Psoas muscle (tissue), 8 donors: Measurements from ENCODE around the gene CD9. TPM values are rescaled to one million over a fixed set of nuclear protein-coding genes. Genes with fewer than 3 reads are reported as not detected.

Experiments used
- ATAC-seq, 4 donors: fragments of 200-7000 bp; cut with Tn5 transposase; one replicate each; pipeline ENCODE4 v1.9.1; 2020; ENCODE audit warnings: moderate library complexity in 3 of 4, mild to moderate bottlenecking in 2 of 4
- DNase-seq, 2 donors: peaks; one replicate each; pipeline ENCODE4 v3.0.0-alpha.2; 2020
- H3K27ac ChIP-seq: fragments of 200-600 bp; one replicate; pipeline ENCODE4 v1.8.0; 2022
- H3K27me3 ChIP-seq, 3 donors: fragments of 200-600 bp in 1 of 3; one replicate each; pipeline versions ENCODE4 v1.6.1 to v1.8.0; 2013 to 2022; ENCODE audit warnings: low read length in 2 of 3, mild to moderate bottlenecking in 2 of 3, moderate library complexity in 1 of 3; ENCODE audit not compliant: insufficient read depth in 3 of 3
- H3K36me3 ChIP-seq, 2 donors: fragments of 200-600 bp in 1 of 2; one replicate each; pipeline versions ENCODE4 v1.6.1 to v1.8.0; 2013 to 2022; ENCODE audit warnings: low read depth in 1 of 2, mild to moderate bottlenecking in 1 of 2, moderate library complexity in 1 of 2; ENCODE audit not compliant: insufficient read depth in 1 of 2
- H3K4me1 ChIP-seq: fragments of 200-600 bp; one replicate; pipeline ENCODE4 v1.8.0; 2022
- H3K4me3 ChIP-seq: fragments of 200-600 bp; one replicate; pipeline ENCODE4 v1.8.0; 2022; ENCODE audit warnings: mild to moderate bottlenecking
- H3K9me3 ChIP-seq: fragments of 200-600 bp; one replicate; pipeline ENCODE4 v1.8.0; 2022
- CTCF ChIP-seq: fragments of 200-600 bp; IDR thresholded peaks from one replicate; pipeline ENCODE4 v1.8.0; 2022; ENCODE audit warnings: antibody characterized with exemption
- WGBS, 3 donors: extraction: QIAGEN DNeasy Blood & Tissue Kit; methylation state at CpG; one replicate each; pipeline versions ENCODE4 v1.1.6 to v1.1.7; 2013; 5-methylcytosine and 5-hydroxymethylcytosine counted together
- intact Hi-C, 2 donors: fragments of 100-400 bp; cut with DNase I; formaldehyde crosslinking; loops; one replicate each; pipeline versions ENCODE4 v1.11.0 to v1.14.2; 2022
- polyA plus RNA-seq, 3 donors: library from polyadenylated mRNA; stranded (reverse); fragments of 200-250 nt; gene quantifications; one replicate each; pipeline ENCODE4 v1.2.3, GENCODE V29; 2013
- total RNA-seq, 4 donors: library from RNA; stranded (reverse); fragmentation: NEBNext Ultra II Directional in 2 of 4; extraction: Animal tissue kit (Norgen Biotek cat#: 25700) in 2 of 4; gene quantifications; one replicate each; pipeline versions ENCODE4 v1.2.1 to v1.2.4, GENCODE V29; 2021 to 2023
- donor health status: healthy with polysubstance abuse.
- donor health status: DM: no; HTN: no; CAD: no; lungs with moderate emphysema.
- donor health status: Bipolar disorder and iron deficiency.
- donor health status: healthy.
- donor health status: DM: yes; HTN: yes; CAD: no.
- donor health status: DM: no; HTN: no; CAD: no.
- donor health status: DM: no; HTN: no; CAD: no.
- donor health status: DM: yes; HTN: yes; CAD: no.

CD9 gene
- total and polyA plus RNA-seq, 7 donors: 23.0 to 90.9 (median 37.4) TPM

DNA sequence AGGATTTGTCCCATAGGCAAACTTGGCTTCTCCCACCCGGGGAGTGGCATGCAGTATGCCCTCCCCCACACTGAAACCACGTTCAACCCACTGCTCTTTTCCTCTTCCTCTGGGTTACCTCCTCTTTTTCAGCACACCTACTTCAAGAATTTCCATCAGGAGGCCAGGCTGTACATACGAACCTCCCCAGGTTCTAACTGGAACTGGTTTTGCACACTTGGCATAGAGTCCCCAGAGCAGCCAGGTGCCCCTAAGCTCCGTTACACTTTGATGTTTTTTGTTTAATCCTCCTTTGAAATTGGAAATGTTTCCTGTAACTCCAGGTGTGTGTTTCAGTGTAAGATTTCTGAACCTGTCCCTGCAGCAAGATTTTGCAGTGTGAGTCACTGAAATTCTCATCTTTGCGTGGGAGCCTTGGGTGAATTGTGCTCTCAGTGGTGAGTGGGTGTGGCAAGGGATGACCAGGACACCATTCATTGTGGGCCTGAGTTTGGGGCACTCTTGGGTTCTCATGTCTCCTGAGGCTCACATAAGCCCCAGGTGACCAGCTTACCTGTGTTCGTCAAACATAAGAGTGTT, 18.2 kb downstream of the CD9 start:
- Histone ChIP-seq H3K27ac (no peak overlapping the region), H3K27me3 (no peaks in the 10 kb centered on the region), H3K9me3 (no peaks in the 10 kb centered on the region), H3K4me1 (peaks cover 18% of the 10 kb centered on the region), H3K36me3 (no peaks in the 10 kb centered on the region), H3K4me3 (no peak overlapping the region)
- WGBS, 3 donors: 81 to 84% (median 82%) methylated on average over 6 of the region's 6 CpGs
- intact Hi-C loops: no loop called here
- DNase-seq (no peak), ATAC-seq (no peak)
- TF ChIP-seq CTCF: no peak

GRCh38 chr12:6219980-6220379, 19.8 kb downstream of the CD9 start:
- H3K4me1 ChIP-seq: peaks cover 28% of the 10 kb centered on the region
- no peaks in the 10 kb centered on the region for H3K36me3 ChIP-seq
- peak overlapping the region; percentile 9 for H3K27ac ChIP-seq
- intact Hi-C loops: loop anchor here in 1 of 2 donors (10.0 kb wide), 1 partner anchor 1715 kb away; no protein-coding TSS in a partner anchor
- no peaks in the 10 kb centered on the region for H3K9me3 ChIP-seq
- no peak overlapping the region for H3K4me3 ChIP-seq
- no peaks in the 10 kb centered on the region for H3K27me3 ChIP-seq
- ATAC-seq (no peak), DNase-seq (no peak)
- 64 to 75% (median 70%) methylated on average over 6 of the region's 6 CpGs for WGBS, 3 donors
- TF ChIP-seq CTCF: no peak

GRCh38 chr12:6221146-6221545, 20.9 kb downstream of the CD9 start:
- H3K27ac ChIP-seq: no peak overlapping the region
- DNase-seq (no peak), ATAC-seq (no peak)
- WGBS, 3 donors: 81 to 90% (median 86%) methylated on average over 9 of the region's 9 CpGs
- H3K9me3 ChIP-seq: no peaks in the 10 kb centered on the region
- TF ChIP-seq CTCF: no peak
- H3K4me3 ChIP-seq: no peak overlapping the region
- H3K4me1 ChIP-seq: peaks cover 37% of the 10 kb centered on the region
- intact Hi-C loops: loop anchor here in 1 of 2 donors (10.0 kb wide), 1 partner anchor 1716 kb away; no protein-coding TSS in a partner anchor
- no peaks in the 10 kb centered on the region for H3K27me3 ChIP-seq
- H3K36me3 ChIP-seq: no peaks in the 10 kb centered on the region

DNA sequence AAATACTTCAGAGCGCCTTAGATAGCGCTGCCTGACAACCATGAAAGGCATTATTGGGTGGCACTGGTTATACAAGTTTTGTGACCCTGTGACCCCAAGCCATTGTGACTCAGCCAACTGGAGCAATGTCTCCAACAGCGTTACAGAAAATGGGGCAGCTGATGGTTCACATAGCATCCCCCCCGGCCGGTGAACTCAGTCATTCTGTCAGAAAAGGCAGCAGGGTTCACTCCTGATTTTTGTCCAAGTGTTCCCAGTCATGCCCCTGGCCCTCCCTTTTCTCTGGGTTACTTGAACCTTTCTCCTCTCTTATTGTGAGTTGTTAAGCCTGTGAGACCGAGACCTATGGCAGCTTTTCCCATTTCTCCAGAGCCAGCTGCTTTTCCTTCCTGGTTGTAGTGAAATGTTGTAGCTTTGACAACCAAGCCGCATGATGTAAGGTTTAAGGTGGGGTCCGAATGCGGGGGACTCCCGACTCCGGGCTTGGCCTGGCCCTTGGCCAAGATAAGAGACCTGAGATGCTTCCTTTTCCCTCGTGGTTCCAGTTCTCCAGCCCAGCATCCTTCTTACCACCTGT, 22.0 kb downstream of the CD9 start:
- no peaks in the 10 kb centered on the region for H3K9me3 ChIP-seq

More for the DNA sequence above, 22.0 kb downstream of the CD9 start:
- no peak overlapping the region for H3K4me3 ChIP-seq
- H3K27ac ChIP-seq: no peak overlapping the region
- peaks cover 46% of the 10 kb centered on the region for H3K4me1 ChIP-seq
- no peak for TF ChIP-seq CTCF
- no peak for DNase-seq
- H3K27me3 ChIP-seq: no peaks in the 10 kb centered on the region
- WGBS, 3 donors: 46 to 49% (median 49%) methylated on average over 12 of the region's 12 CpGs
- no peaks in the 10 kb centered on the region for H3K36me3 ChIP-seq
- no peak for ATAC-seq
- intact Hi-C loops: loop anchor here in 1 of 2 donors (10.0 kb wide), 1 partner anchor 1717 kb away; no protein-coding TSS in a partner anchor
